Breast epithelium (tissue), 4 donors: Measurements from ENCODE around the gene SLAMF1. TPM values are rescaled to one million over a fixed set of nuclear protein-coding genes. Genes with fewer than 3 reads are reported as not detected.
"Not testable (repeated sequence)": the region's sequence is repeated elsewhere in the genome, so short reads cannot be mapped to it uniquely, and the experiment has no call there.

Experiments used
- DNase-seq, 2 donors: peaks; one replicate each; pipeline ENCODE4 v3.0.0-alpha.2; 2019; ENCODE audit warnings: low spot score in 2 of 2
- H3K27ac ChIP-seq, 2 donors: fragments of 200-600 bp; sonication (generic) in 1 of 2; one replicate each; pipeline ENCODE4 v1.5.1; 2016 to 2019; ENCODE audit warnings: mild to moderate bottlenecking in 1 of 2
- H3K27me3 ChIP-seq, 2 donors: fragments of 200-600 bp; sonication (generic) in 1 of 2; one replicate each; pipeline versions ENCODE4 v1.5.1 to v1.6.0; 2017 to 2019; ENCODE audit warnings: control low read depth in 1 of 2, mild to moderate bottlenecking in 1 of 2
- H3K36me3 ChIP-seq: fragments of 200-600 bp; one replicate; pipeline ENCODE4 v1.5.1; 2019
- H3K4me1 ChIP-seq, 2 donors: fragments of 200-600 bp; sonication (generic); one replicate each; pipeline ENCODE4 v1.5.1; 2016 to 2019; ENCODE audit warnings: control low read depth in 1 of 2
- H3K4me3 ChIP-seq, 3 donors: fragments of 200-600 bp; sonication (generic); 1 replicate in 2 of 3; 2 replicates in 1 of 3; pipeline ENCODE4 v1.5.1; 2016 to 2019; ENCODE audit warnings: mild to moderate bottlenecking in 3 of 3, moderate library complexity in 2 of 3
- H3K9me3 ChIP-seq, 2 donors: fragments of 200-600 bp; sonication (generic) in 1 of 2; one replicate each; pipeline ENCODE4 v1.5.1; 2016 to 2019; ENCODE audit warnings: control low read depth in 1 of 2
- POLR2A ChIP-seq: fragments of 450-650 bp; IDR thresholded peaks from one replicate; pipeline ENCODE4 v1.6.1; 2016; ENCODE audit warnings: antibody characterized with exemption, mild to moderate bottlenecking, moderate library complexity
- POLR2AphosphoS5 ChIP-seq, 3 donors: sonication (generic); formaldehyde crosslinking; IDR thresholded peaks; one replicate each; pipeline ENCODE4 v1.6.1; 2017; ENCODE audit warnings: antibody characterized with exemption in 3 of 3
- intact Hi-C: fragments of 100-400 bp; cut with DNase I; formaldehyde crosslinking; loops from one replicate; pipeline ENCODE4 v1.15.1; 2023; ENCODE audit warnings: low total_unique reads
- total RNA-seq, 3 donors: library from RNA; depleted of rRNA; stranded (reverse); fragments of >200 nt; gene quantifications; one replicate each; pipeline ENCODE4 v1.1.0, GENCODE V29; 2016
- TF ChIP-seq, protein P1 (sequence below), 3 donors: fragments of 450-650 bp; IDR thresholded peaks; one replicate each; pipeline ENCODE4 v1.5.1; 2016 to 2017; ENCODE audit warnings: antibody characterized with exemption in 3 of 3, mild to moderate bottlenecking in 3 of 3, moderate library complexity in 3 of 3

Gene SLAMF1
- total RNA-seq, 3 donors from 2014 or later = 0.64 to 1.8 (median 0.98) TPM

DNA sequence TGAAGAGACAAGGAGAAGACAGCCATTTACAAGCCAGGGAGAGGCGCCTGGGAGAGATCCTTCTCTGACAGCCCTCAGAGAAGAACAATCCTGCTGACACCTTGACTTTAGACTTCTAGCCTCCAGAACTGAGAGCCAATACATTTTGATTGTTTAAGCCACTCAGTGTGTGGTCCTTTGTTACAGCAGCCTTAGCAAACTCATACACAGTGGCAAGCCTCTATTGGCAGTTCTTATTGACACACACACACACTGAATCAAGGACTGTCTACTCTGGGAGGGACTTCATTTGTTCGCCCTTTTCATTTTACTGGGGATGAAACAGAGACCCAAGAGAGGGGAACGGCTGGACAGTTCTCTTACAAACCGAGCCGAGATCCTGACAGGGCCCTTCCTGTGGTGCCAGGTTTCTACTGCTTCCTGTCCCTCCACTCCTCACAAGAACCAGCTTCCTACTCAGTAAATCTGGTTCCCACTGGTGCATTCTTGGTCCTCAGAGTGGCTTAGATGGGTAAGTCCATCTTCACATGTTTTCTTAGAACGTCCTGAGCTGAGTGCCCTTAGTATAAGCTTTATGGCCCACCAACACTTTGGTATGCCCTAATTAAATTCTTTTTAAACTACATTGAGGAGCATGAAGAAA is 14.7 kb downstream of the SLAMF1 start:
- Histone ChIP-seq H3K4me3 (no peak overlapping the region), H3K4me1 (no peaks in the 10 kb centered on the region), H3K27me3 (no peaks in the 10 kb centered on the region), H3K27ac (no peak overlapping the region), H3K9me3 (no peaks in the 10 kb centered on the region), H3K36me3 (no peaks in the 10 kb centered on the region)
- intact Hi-C loops = no loop called here
- no peak for DNase-seq
- TF ChIP-seq POLR2A (no peak), POLR2AphosphoS5 (IDR thresholded peaks at IDR 0.05) (no peak)
- TF ChIP-seq, protein P1, sequence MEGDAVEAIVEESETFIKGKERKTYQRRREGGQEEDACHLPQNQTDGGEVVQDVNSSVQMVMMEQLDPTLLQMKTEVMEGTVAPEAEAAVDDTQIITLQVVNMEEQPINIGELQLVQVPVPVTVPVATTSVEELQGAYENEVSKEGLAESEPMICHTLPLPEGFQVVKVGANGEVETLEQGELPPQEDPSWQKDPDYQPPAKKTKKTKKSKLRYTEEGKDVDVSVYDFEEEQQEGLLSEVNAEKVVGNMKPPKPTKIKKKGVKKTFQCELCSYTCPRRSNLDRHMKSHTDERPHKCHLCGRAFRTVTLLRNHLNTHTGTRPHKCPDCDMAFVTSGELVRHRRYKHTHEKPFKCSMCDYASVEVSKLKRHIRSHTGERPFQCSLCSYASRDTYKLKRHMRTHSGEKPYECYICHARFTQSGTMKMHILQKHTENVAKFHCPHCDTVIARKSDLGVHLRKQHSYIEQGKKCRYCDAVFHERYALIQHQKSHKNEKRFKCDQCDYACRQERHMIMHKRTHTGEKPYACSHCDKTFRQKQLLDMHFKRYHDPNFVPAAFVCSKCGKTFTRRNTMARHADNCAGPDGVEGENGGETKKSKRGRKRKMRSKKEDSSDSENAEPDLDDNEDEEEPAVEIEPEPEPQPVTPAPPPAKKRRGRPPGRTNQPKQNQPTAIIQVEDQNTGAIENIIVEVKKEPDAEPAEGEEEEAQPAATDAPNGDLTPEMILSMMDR (IDR thresholded peaks at IDR 0.05) = no peak

DNA sequence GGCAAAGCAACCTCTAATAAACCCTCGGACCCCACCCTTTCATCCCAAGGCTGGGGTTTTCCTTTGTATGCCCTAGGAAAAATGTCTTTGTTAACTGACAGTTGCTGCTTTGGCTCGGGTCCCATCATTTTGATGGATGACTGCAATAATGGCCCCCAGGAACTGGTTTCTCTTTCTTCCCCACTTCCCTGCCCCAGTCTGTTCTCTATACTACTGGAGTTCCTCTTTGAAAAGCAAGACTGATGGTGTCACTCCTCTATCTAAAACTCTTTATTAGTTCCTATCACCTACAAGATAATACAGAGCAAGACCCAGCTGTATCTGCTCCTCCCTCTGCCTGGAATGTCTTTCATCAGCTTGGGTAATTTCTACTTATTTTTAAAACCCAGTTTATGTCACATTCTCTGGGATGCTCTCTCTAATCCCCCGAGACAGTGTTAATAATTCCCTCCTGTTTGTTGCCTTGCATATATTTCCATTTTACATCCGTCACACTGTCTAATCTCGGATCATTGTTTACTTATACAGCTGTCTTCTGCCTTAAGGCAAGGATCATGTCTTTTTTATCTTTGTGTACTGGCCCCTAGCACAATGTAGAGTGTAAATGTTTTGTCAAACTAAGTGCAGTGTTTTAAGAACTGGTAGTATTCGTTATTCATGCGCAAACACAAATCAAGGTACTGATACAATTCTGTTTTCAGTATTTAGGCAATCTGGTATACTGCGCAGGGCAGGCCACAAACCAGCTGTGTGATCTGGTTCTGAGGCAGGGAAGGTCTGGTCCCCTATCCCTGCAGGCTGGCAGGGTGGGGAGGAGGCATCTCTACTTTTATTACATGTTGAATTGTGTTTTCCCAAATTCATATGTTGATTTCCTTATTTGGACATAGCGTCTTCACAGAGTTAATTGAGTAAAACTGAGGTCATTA is 16.1 kb downstream of the SLAMF1 start:
- Histone ChIP-seq H3K9me3 (no peaks in the 10 kb centered on the region), H3K27ac (no peak overlapping the region), H3K4me1 (no peaks in the 10 kb centered on the region), H3K4me3 (no peak overlapping the region), H3K27me3 (no peaks in the 10 kb centered on the region), H3K36me3 (no peaks in the 10 kb centered on the region)
- intact Hi-C loops = no loop called here
- DNase-seq = no peak
- TF ChIP-seq POLR2A (no peak), POLR2AphosphoS5 (IDR thresholded peaks at IDR 0.05) (no peak)
- TF ChIP-seq, protein P1 (IDR thresholded peaks at IDR 0.05) = no peak

DNA sequence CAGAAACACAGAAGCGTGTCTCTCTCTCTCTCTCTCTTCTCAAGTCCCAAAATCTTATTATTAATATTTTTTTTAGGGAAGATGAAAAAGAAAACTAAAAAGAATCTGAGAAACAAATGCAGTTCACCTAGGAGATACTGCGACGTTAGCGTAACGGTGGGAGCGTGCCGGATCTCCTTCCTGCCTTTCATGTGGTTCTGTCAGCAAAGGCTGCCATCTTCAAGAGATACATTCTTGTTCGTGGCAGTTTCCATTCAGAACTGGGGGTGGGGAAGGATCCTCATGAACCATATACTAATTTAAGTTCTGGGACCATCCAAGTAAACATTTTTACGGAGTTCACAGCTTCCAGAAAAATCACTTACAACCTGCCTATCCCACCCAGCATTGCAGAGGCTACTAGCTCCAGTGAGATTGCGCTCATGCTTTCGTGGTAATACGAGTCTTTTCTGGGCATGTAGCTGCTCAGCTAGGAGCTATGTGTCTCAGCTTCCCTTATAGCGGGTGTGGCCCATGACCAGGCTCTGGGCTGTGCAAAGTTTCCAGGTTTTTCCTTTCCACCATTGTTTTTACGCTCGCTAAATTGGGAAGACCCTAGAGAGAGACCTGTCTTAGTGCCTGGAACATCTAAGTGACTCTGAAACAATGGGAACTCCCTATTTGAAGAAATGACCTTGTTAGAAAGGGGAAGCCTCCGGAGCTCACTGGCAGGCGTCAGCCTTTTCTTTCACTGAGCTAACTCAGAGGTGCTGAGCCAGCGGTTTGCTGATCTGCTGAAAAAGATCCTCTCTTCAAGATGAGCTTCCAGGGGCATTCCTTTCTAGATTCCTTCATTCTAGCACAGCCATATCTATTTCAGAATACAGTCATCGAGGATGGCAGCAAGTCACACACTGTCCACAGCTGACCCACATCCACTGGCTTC is 17.3 kb downstream of the SLAMF1 start:
- H3K36me3 ChIP-seq = no peaks in the 10 kb centered on the region
- TF ChIP-seq, protein P1 (IDR thresholded peaks at IDR 0.05) = no peak
- no peak for TF ChIP-seq POLR2AphosphoS5 (IDR thresholded peaks at IDR 0.05)
- TF ChIP-seq POLR2A = no peak
- no peaks in the 10 kb centered on the region for H3K27me3 ChIP-seq
- no peaks in the 10 kb centered on the region for H3K9me3 ChIP-seq
- DNase-seq = no peak
- H3K4me1 ChIP-seq = no peaks in the 10 kb centered on the region
- no peak overlapping the region for H3K4me3 ChIP-seq
- intact Hi-C loops = no loop called here
- no peak overlapping the region for H3K27ac ChIP-seq

DNA sequence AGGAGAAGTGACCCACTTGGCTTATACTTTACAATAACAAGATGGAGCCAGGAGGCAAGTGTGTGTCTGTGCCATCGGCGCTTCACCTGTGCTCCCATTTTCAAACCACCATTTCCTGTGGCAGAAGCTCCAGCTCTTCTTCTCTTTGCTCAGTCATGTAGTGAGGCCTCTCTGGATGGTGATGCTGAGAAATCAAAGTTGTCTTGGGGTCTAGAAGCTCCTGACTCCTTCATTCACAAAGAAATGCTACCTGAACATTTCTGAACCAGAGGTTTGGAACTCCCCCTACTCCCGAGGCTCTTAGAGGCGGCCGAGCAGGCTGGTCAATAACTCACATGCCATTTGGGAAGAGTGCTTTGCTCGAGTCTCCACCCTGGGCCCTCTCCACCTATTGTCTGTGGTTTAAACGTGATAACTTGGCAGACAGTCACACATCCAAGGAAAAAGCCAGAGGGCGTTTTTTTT is 18.0 kb downstream of the SLAMF1 start:
- TF ChIP-seq, protein P1 (IDR thresholded peaks at IDR 0.05) = no peak
- no peak for TF ChIP-seq POLR2AphosphoS5 (IDR thresholded peaks at IDR 0.05)
- no peak for TF ChIP-seq POLR2A
- intact Hi-C loops = no loop called here
- no peaks in the 10 kb centered on the region for H3K9me3 ChIP-seq
- DNase-seq = no peak
- no peak overlapping the region for H3K27ac ChIP-seq
- H3K27me3 ChIP-seq = no peaks in the 10 kb centered on the region
- H3K4me3 ChIP-seq = no peak overlapping the region
- H3K36me3 ChIP-seq = no peaks in the 10 kb centered on the region
- no peaks in the 10 kb centered on the region for H3K4me1 ChIP-seq

DNA sequence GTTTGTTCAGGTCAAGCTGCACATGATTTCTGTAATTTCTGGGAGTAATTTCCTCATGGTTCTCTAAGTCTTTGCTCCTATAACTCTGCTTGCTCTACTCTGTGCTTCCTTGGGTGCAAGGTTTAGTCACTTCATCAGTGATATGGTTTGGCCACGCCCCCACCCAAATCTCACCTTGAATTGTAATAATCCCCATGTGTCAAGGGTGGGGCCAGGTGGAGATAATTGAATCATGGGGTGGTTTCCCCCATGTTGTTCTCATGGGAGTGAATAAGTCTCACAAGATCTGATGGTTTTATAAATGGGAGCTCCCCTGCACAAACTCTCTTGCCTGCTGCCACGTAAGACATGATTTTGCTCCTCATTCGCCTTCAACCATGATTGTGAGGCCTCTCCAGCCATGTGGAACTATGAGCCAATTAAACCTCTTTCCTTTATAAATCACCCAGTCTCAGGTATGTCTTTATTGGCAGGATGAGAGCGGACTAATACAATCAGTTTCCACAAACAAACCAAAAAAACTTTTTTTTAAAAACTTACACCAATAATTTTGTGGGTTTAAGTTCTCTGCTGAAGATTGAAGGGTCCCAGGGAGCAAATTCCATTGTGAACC is 19.1 kb downstream of the SLAMF1 start:
- intact Hi-C loops, H3K27ac ChIP-seq, H3K4me3 ChIP-seq, H3K4me1 ChIP-seq, H3K9me3 ChIP-seq, H3K36me3 ChIP-seq, DNase-seq, H3K27me3 ChIP-seq: not testable (repeated sequence)
